Activated naive CD4-positive, alpha-beta T cell treated with anti-CD3 and anti-CD28 coated beads, Interleukin-2, amount 10 ng/mL, durations not matched to agents 7 days and 5 days (primary cell): ENCODE data around the gene PITX3.
"Not testable (repeated sequence)": the region's sequence is repeated elsewhere in the genome, so short reads cannot be mapped to it uniquely, and the experiment has no call there.

Experiments
- CTCF ChIA-PET: fragments of 350-600 bp; sonication (Branson Sonifier 250); formaldehyde crosslinking; loops from one replicate; lab custom pipeline; 2021; ENCODE audit warnings: antibody characterized with exemption; lab: Charles Lee
- DNase-seq: peaks from one replicate; pipeline ENCODE4 v3.0.0-alpha.2; 2020
- H3K27ac Mint-ChIP-seq: one replicate; pipeline ENCODE4 v1.8.0; 2021; ENCODE audit warnings: mild to moderate bottlenecking, moderate library complexity, mixed read lengths
- H3K27me3 Mint-ChIP-seq: one replicate; pipeline ENCODE4 v1.8.0; 2021; ENCODE audit warnings: mild to moderate bottlenecking, mixed read lengths
- H3K36me3 Mint-ChIP-seq: one replicate; pipeline ENCODE4 v1.8.0; 2021; ENCODE audit warnings: mixed read lengths
- H3K4me1 Mint-ChIP-seq: one replicate; pipeline ENCODE4 v1.8.0; 2021; ENCODE audit warnings: mixed read lengths
- H3K4me3 Mint-ChIP-seq: one replicate; pipeline ENCODE4 v1.8.0; 2021; ENCODE audit warnings: mild to moderate bottlenecking, moderate library complexity, mixed read lengths
- H3K9me3 Mint-ChIP-seq: one replicate; pipeline ENCODE4 v1.8.0; 2021; ENCODE audit warnings: mixed read lengths

The PITX3 gene

GRCh38 chr10:102230861-102231356 is 10.4 kb downstream of the PITX3 start:
- peaks cover 93% of the 10 kb centered on the region for H3K27me3 Mint-ChIP-seq
- H3K27ac Mint-ChIP-seq, result no peak overlapping the region
- CTCF ChIA-PET, result interaction anchor here (0.8 to 17.6 kb wide), 42 partner anchors 9 to 369 kb away, joined by 3 to 693 read pairs (median 5); partner anchors contain the start of genes ACTR1A, CUEDC2, FBXL15 and GBF1

GRCh38 chr10:102230264-102230860 is 10.9 kb downstream of the PITX3 start:
- Mint-ChIP-seq H3K4me3 (peak overlapping the region; percentile 72), H3K36me3 (no peaks in the 10 kb centered on the region), H3K4me1 (peaks cover 34% of the 10 kb centered on the region), H3K9me3 (no peaks in the 10 kb centered on the region), H3K27ac (no peak overlapping the region), H3K27me3 (peaks cover 93% of the 10 kb centered on the region)
- DNase-seq, result peak; percentile 46
- CTCF ChIA-PET, result interaction anchor here (0.8 to 17.6 kb wide), 59 partner anchors 9 to 354 kb away, joined by 3 to 693 read pairs (median 4); partner anchors contain the start of genes ACTR1A, C10orf95, CUEDC2 and FBXL15

More at GRCh38 chr10:102230861-102231356, 10.4 kb downstream of the PITX3 start:
- no peaks in the 10 kb centered on the region for H3K36me3 Mint-ChIP-seq
- peak; percentile 65 for DNase-seq
- peaks cover 29% of the 10 kb centered on the region for H3K4me1 Mint-ChIP-seq
- no peaks in the 10 kb centered on the region for H3K9me3 Mint-ChIP-seq
- peak overlapping the region; percentile 61 for H3K4me3 Mint-ChIP-seq

GRCh38 chr10:102229810-102230263 is 11.5 kb downstream of the PITX3 start:
- H3K27ac Mint-ChIP-seq, result no peak overlapping the region
- peaks cover 34% of the 10 kb centered on the region for H3K4me1 Mint-ChIP-seq
- CTCF ChIA-PET, result interaction anchor here (0.5 to 17.6 kb wide), 57 partner anchors 8 to 490 kb away, joined by 3 to 693 read pairs (median 4); partner anchors contain the start of genes ACTR1A, C10orf95, FBXL15 and GBF1
- H3K36me3 Mint-ChIP-seq, result no peaks in the 10 kb centered on the region
- DNase-seq, result peak; percentile 91
- H3K27me3 Mint-ChIP-seq, result peaks cover 89% of the 10 kb centered on the region
- H3K4me3 Mint-ChIP-seq, result peak overlapping the region; percentile 72
- H3K9me3 Mint-ChIP-seq, result no peaks in the 10 kb centered on the region

- Mint-ChIP-seq H3K4me3 (no peak overlapping the region), H3K27me3 (peaks cover 83% of the 10 kb centered on the region), H3K27ac (no peak overlapping the region), H3K36me3 (no peaks in the 10 kb centered on the region), H3K4me1 (peaks cover 34% of the 10 kb centered on the region), H3K9me3 (no peaks in the 10 kb centered on the region)
- no peak for DNase-seq
- CTCF ChIA-PET, result interaction anchor here (0.7 to 17.6 kb wide), 8 partner anchors 49 to 358 kb away, joined by 3 to 693 read pairs (median 4); partner anchors contain the start of gene NFKB2
Measured at GRCh38 chr10:102227050-102227449, 14.3 kb downstream of the PITX3 start.

- H3K4me3 Mint-ChIP-seq, result peak overlapping the region; percentile 38
- DNase-seq, result no peak
- H3K9me3 Mint-ChIP-seq, result no peaks in the 10 kb centered on the region
- peaks cover 29% of the 10 kb centered on the region for H3K4me1 Mint-ChIP-seq
- H3K27me3 Mint-ChIP-seq, result peaks cover 78% of the 10 kb centered on the region
- CTCF ChIA-PET, result interaction anchor here (0.7 to 17.6 kb wide), 7 partner anchors 14 to 196 kb away, joined by 3 to 693 read pairs (median 6); partner anchors contain the start of gene NFKB2
- no peaks in the 10 kb centered on the region for H3K36me3 Mint-ChIP-seq
- no peak overlapping the region for H3K27ac Mint-ChIP-seq
Measured at GRCh38 chr10:102226542-102226870, 14.8 kb downstream of the PITX3 start.

- CTCF ChIA-PET, result interaction anchor here (0.8 to 17.6 kb wide), 8 partner anchors 14 to 438 kb away, joined by 3 to 693 read pairs (median 4); partner anchors contain the start of gene NFKB2
- DNase-seq, result peak; percentile 93
- Mint-ChIP-seq H3K4me3 (peak within 1 kb of the TSS; percentile 38), H3K36me3 (no peaks in the 10 kb centered on the region), H3K27ac (no peak within 1 kb of the TSS), H3K4me1 (peaks cover 25% of the 10 kb centered on the region), H3K9me3 (no peaks in the 10 kb centered on the region), H3K27me3 (peaks cover 72% of the 10 kb centered on the region)
Measured at GRCh38 chr10:102225646-102226541, 15.4 kb downstream of the PITX3 start, which contains the start of gene ELOVL3. Gene ELOVL3, plus strand, starts transcription at chr10:102226299. Its CDS starts 250 bp downstream, at chr10:102226549.

- Mint-ChIP-seq H3K27me3 (peaks cover 49% of the 10 kb centered on the region), H3K36me3 (no peaks in the 10 kb centered on the region), H3K4me3 (no peak overlapping the region), H3K27ac (no peak overlapping the region), H3K4me1 (peaks cover 15% of the 10 kb centered on the region), H3K9me3 (no peaks in the 10 kb centered on the region)
- CTCF ChIA-PET, result interaction anchor here (0.9 kb wide), 1 partner anchor 53 kb away, joined by 3 read pairs; no protein-coding TSS in a partner anchor
- no peak for DNase-seq
Measured at GRCh38 chr10:102222797-102223196, 18.5 kb downstream of the PITX3 start.

- no peak for DNase-seq
- Mint-ChIP-seq H3K4me1 (peaks cover 2% of the 10 kb centered on the region), H3K36me3 (no peaks in the 10 kb centered on the region), H3K27me3 (peaks cover 37% of the 10 kb centered on the region), H3K27ac (no peak overlapping the region), H3K9me3 (no peaks in the 10 kb centered on the region), H3K4me3 (no peak overlapping the region)
- CTCF ChIA-PET, result interaction anchor here (1.1 to 4.2 kb wide), 3 partner anchors 10 to 232 kb away, joined by 3 to 27 read pairs (median 21); no protein-coding TSS in a partner anchor
Measured at GRCh38 chr10:102220612-102221011, 20.7 kb downstream of the PITX3 start.

- CTCF ChIA-PET, result interaction anchor here (3.5 to 4.2 kb wide), 2 partner anchors 12 to 50 kb away, joined by 21 to 27 read pairs; no protein-coding TSS in a partner anchor
- Mint-ChIP-seq H3K9me3 (no peaks in the 10 kb centered on the region), H3K27ac (no peak overlapping the region), H3K27me3 (peaks cover 31% of the 10 kb centered on the region), H3K4me1 (no peaks in the 10 kb centered on the region), H3K36me3 (no peaks in the 10 kb centered on the region), H3K4me3 (no peak overlapping the region)
- DNase-seq, result no peak
Measured at GRCh38 chr10:102219370-102219769, 21.9 kb downstream of the PITX3 start.

- H3K4me3 Mint-ChIP-seq, CTCF ChIA-PET: not testable (repeated sequence)
Measured at GRCh38 chr10:102213599-102213998, 27.7 kb downstream of the PITX3 start.

GRCh38 chr10:102211615-102212299 is 29.6 kb downstream of the PITX3 start:
- no peaks in the 10 kb centered on the region for H3K4me1 Mint-ChIP-seq
- no peak for DNase-seq
- CTCF ChIA-PET, result interaction anchor here (1.1 to 1.4 kb wide), 4 partner anchors 14 to 42 kb away, joined by 3 to 6 read pairs (median 6); partner anchors contain the start of gene ELOVL3
- H3K4me3 Mint-ChIP-seq, result no peak overlapping the region
- no peak overlapping the region for H3K27ac Mint-ChIP-seq
- H3K36me3 Mint-ChIP-seq, result no peaks in the 10 kb centered on the region
- H3K9me3 Mint-ChIP-seq, result no peaks in the 10 kb centered on the region
- peaks cover 9% of the 10 kb centered on the region for H3K27me3 Mint-ChIP-seq

More at GRCh38 chr10:102213599-102213998, 27.7 kb downstream of the PITX3 start:
- H3K27me3 Mint-ChIP-seq, result peaks cover 11% of the 10 kb centered on the region
- H3K9me3 Mint-ChIP-seq, H3K36me3 Mint-ChIP-seq, H3K27ac Mint-ChIP-seq, DNase-seq, H3K4me1 Mint-ChIP-seq: not testable (repeated sequence)

GRCh38 chr10:102208311-102209035 is 32.8 kb downstream of the PITX3 start:
- Mint-ChIP-seq H3K4me3 (no peak overlapping the region), H3K36me3 (no peaks in the 10 kb centered on the region), H3K4me1 (no peaks in the 10 kb centered on the region), H3K9me3 (peaks cover 9% of the 10 kb centered on the region), H3K27me3 (peaks cover 8% of the 10 kb centered on the region), H3K27ac (no peak overlapping the region)
- no peak for DNase-seq
- CTCF ChIA-PET, result interaction anchor here (0.8 to 1.0 kb wide), 2 partner anchors 21 to 155 kb away, joined by 3 to 4 read pairs; no protein-coding TSS in a partner anchor
